Heart left ventricle (tissue), 16 donors: Measurements from ENCODE around the gene ATP23. TPM values are rescaled to one million over a fixed set of nuclear protein-coding genes. Genes with fewer than 3 reads are reported as not detected.

ENCODE experiments used
- ATAC-seq, 4 donors: fragments of 200-7000 bp; cut with Tn5 transposase; one replicate each; pipeline ENCODE4 v1.9.1; 2020 to 2022; ENCODE audit warnings: moderate library complexity in 4 of 4, mild to moderate bottlenecking in 3 of 4, moderate number of reproducible peaks in 1 of 4
- DNase-seq, 5 donors: peaks; one replicate each; pipeline ENCODE4 v3.0.0-alpha.2; 2020
- H3K27ac ChIP-seq, 12 donors: fragments of 200-600 bp; sonication (generic) in 4 of 12; one replicate each; pipeline versions ENCODE4 v1.5.0 to v1.8.0; 2016 to 2022; ENCODE audit warnings: mild to moderate bottlenecking in 2 of 12
- H3K27me3 ChIP-seq, 9 donors: fragments of 200-600 bp; sonication (generic) in 2 of 9; one replicate each; pipeline versions ENCODE4 v1.5.1 to v1.8.0; 2016 to 2022; ENCODE audit warnings: mild to moderate bottlenecking in 3 of 9
- H3K36me3 ChIP-seq, 9 donors: fragments of 200-600 bp; sonication (generic) in 2 of 9; one replicate each; pipeline versions ENCODE4 v1.5.0 to v1.8.0; 2018 to 2022; ENCODE audit warnings: mild to moderate bottlenecking in 2 of 9
- H3K4me1 ChIP-seq, 12 donors: fragments of 200-600 bp; sonication (generic) in 4 of 12; one replicate each; pipeline versions ENCODE4 v1.5.0 to v1.8.0; 2016 to 2022; ENCODE audit warnings: mild to moderate bottlenecking in 3 of 12
- H3K4me3 ChIP-seq, 12 donors: fragments of 200-600 bp; sonication (generic) in 4 of 12; one replicate each; pipeline versions ENCODE4 v1.5.0 to v1.8.0; 2017 to 2022; ENCODE audit warnings: mild to moderate bottlenecking in 9 of 12, moderate library complexity in 4 of 12
- H3K9me3 ChIP-seq, 12 donors: fragments of 200-600 bp; sonication (generic) in 4 of 12; one replicate each; pipeline versions ENCODE4 v1.5.0 to v1.8.0; 2016 to 2022; ENCODE audit warnings: mild to moderate bottlenecking in 1 of 12
- CTCF ChIP-seq, 12 donors: fragments of 200-600 bp; sonication (generic) in 4 of 12; IDR thresholded peaks; one replicate each; pipeline versions ENCODE4 v1.5.0 to v1.8.0; 2018 to 2022; ENCODE audit warnings: antibody characterized with exemption in 12 of 12, mild to moderate bottlenecking in 5 of 12
- POLR2A ChIP-seq, 2 donors: fragments of 450-650 bp; IDR thresholded peaks; one replicate each; pipeline ENCODE4 v1.6.1; 2017; ENCODE audit warnings: antibody characterized with exemption in 2 of 2, mild to moderate bottlenecking in 2 of 2, moderate library complexity in 2 of 2
- WGBS, 4 donors: extraction: QIAGEN DNeasy Blood & Tissue Kit in 2 of 4; methylation state at CpG; one replicate each; pipeline versions ENCODE4 v1.1.5 to v1.1.7; 2013 to 2018; 5-methylcytosine and 5-hydroxymethylcytosine counted together
- intact Hi-C, 10 donors: fragments of 100-400 bp; cut with DNase I; formaldehyde crosslinking; loops; one replicate each; pipeline versions ENCODE4 v1.11.1 to v1.14.2; 2022
- polyA plus RNA-seq, 2 donors: library from polyadenylated mRNA; stranded (reverse); fragments of 200-250 nt; gene quantifications; one replicate each; pipeline ENCODE4 v1.2.3, GENCODE V29; 2013
- total RNA-seq, 9 donors: library from RNA; depleted of rRNA in 2 of 9; stranded (reverse); fragments of >200 nt in 2 of 9; fragmentation: NEBNext Ultra II Directional in 3 of 9; extraction: Animal tissue kit (Norgen Biotek cat#: 25700) in 3 of 9; gene quantifications; one replicate each; pipeline versions ENCODE4 v1.1.0 to v1.2.4, GENCODE V29; 2016 to 2023
- donor health status: ischemic (EF 13 %, LVEDD 7.1; RV severe dilation, severe dysfunction).
- donor health status: healthy with polysubstance abuse.
- donor health status: DM: no; HTN: yes; CAD: no.
- donor health status: DM: no; HTN: no; CAD: no.
- donor health status: ischemic (EF 25% LVEDD 6.9; RV normal size, moderate dysfunction).
- donor health status: ischemic (EF 25% LVEDD 5.7; RV mildly dilated, moderate dysfunction).
- donor health status: healthy.
- donor health status: DM: yes; HTN: yes; CAD: no.
- donor health status: ischemic (EF 35%, LVEDD 5.7; RV mildly dilated, moderate dysfunction).
- donor health status: nonischemic (EF 11% LVEDD 7.7; RV severe dilation, severe dysfunction).
- donor health status: DM: yes; HTN: yes; CAD: no.
- donor health status: PGD.
- donor health status: ischemic (EF 29% LVEDD 5.4; RV normal size, mild dysfunction).
- donor health status: nonischemic (EF 23%, LVEDD 6.1; RV moderate dilation, normal function).

Gene ATP23
- total and polyA plus RNA-seq, 11 donors = 1.8 to 10.4 (median 6.1) TPM

GRCh38 chr12:57899010-57899662 is 42.2 kb upstream of the ATP23 start:
- peak overlapping the region in 11 of 12 donors; percentile 36 to 99 (median 97) for H3K27ac ChIP-seq
- intact Hi-C loops = loop anchor here in 3 of 10 donors (5.0 kb wide), 3 partner anchors 52 to 317 kb away; partner anchors contain the start of gene CTDSP2 (in 1 of the 3)
- H3K4me3 ChIP-seq = no peak overlapping the region
- ATAC-seq (peak in 3 of 4 donors; percentile 25 to 44 (median 36)), DNase-seq (peak in 3 of 5 donors; percentile 51 to 65 (median 53))
- TF ChIP-seq POLR2A (IDR thresholded peaks at IDR 0.05) (no peak), CTCF (IDR thresholded peaks at IDR 0.05) (no peak)
- peaks cover 5 to 58% (median 48%) of the 10 kb centered on the region in 12 donors for H3K4me1 ChIP-seq
- WGBS, 4 donors = 46 to 68% (median 54%) methylated on average over 10 of the region's 10 CpGs
- H3K36me3 ChIP-seq = no peaks in the 10 kb centered on the region
- H3K27me3 ChIP-seq = no peaks in the 10 kb centered on the region
- H3K9me3 ChIP-seq = no peaks in the 10 kb centered on the region

GRCh38 chr12:57902478-57902969 is 38.8 kb upstream of the ATP23 start:
- ATAC-seq = no peak
- DNase-seq = no peak
- intact Hi-C loops = loop anchor here in 2 of 10 donors (10.0 kb wide), 2 partner anchors 98 to 318 kb away; no protein-coding TSS in a partner anchor
- no peak overlapping the region for H3K27ac ChIP-seq
- 83 to 93% (median 89%) methylated on average over 3 of the region's 3 CpGs for WGBS, 4 donors
- no peaks in the 10 kb centered on the region for H3K9me3 ChIP-seq
- H3K4me1 ChIP-seq = peaks cover 0 to 35% (median 23%) of the 10 kb centered on the region in 12 donors
- no peak overlapping the region for H3K4me3 ChIP-seq
- no peak for TF ChIP-seq CTCF (IDR thresholded peaks at IDR 0.05)
- no peak for TF ChIP-seq POLR2A (IDR thresholded peaks at IDR 0.05)
- H3K27me3 ChIP-seq = no peaks in the 10 kb centered on the region
- no peaks in the 10 kb centered on the region for H3K36me3 ChIP-seq

- intact Hi-C loops = loop anchor here in 4 of 10 donors (2.0 to 10.0 kb wide), 3 partner anchors 100 to 320 kb away; no protein-coding TSS in a partner anchor
These were observed 36.9 kb upstream of the ATP23 start for GRCh38 chr12:57904426-57904825.

More at GRCh38 chr12:57904426-57904825, 36.9 kb upstream of the ATP23 start:
- no peaks in the 10 kb centered on the region for H3K9me3 ChIP-seq
- ATAC-seq (no peak), DNase-seq (no peak)
- no peak overlapping the region for H3K4me3 ChIP-seq
- peaks cover 0 to 2% (median 0%) of the 10 kb centered on the region in 9 donors for H3K27me3 ChIP-seq
- 78 to 85% (median 82%) methylated on average over 4 of the region's 4 CpGs for WGBS, 4 donors
- TF ChIP-seq CTCF (IDR thresholded peaks at IDR 0.05) (no peak), POLR2A (IDR thresholded peaks at IDR 0.05) (no peak)
- H3K4me1 ChIP-seq = peaks cover 0 to 16% (median 5%) of the 10 kb centered on the region in 12 donors
- H3K36me3 ChIP-seq = no peaks in the 10 kb centered on the region
- no peak overlapping the region for H3K27ac ChIP-seq
